ENCODE data around the gene CAMTA1.

The CAMTA1 gene

GRCh38 chr1:6795661-6796060 lies 10.4 kb downstream of the CAMTA1 start:
- Histone ChIP-seq H3K9ac (ENCODE audit: low read length) (no peak overlapping the region), H3K4me1 (ENCODE audit: control insufficient read depth, insufficient read depth, low read length) (peaks cover 9% of the 10 kb centered on the region; the same call in 1 of the 2 replicates), H3K36me3 (ENCODE audit: control insufficient read depth, insufficient read depth, low read length) (no peaks in the 10 kb centered on the region), H3K4me3 (ENCODE audit: low read depth, low read length) (no peak overlapping the region), H3K27me3 (ENCODE audit: control insufficient read depth, insufficient read depth, low read length) (no peaks in the 10 kb centered on the region), H3K9me3 (ENCODE audit: control insufficient read depth, insufficient read depth, low read depth, low read length) (no peaks in the 10 kb centered on the region), H3K27ac (ENCODE audit: low read depth, low read length) (no peak overlapping the region)

DNA sequence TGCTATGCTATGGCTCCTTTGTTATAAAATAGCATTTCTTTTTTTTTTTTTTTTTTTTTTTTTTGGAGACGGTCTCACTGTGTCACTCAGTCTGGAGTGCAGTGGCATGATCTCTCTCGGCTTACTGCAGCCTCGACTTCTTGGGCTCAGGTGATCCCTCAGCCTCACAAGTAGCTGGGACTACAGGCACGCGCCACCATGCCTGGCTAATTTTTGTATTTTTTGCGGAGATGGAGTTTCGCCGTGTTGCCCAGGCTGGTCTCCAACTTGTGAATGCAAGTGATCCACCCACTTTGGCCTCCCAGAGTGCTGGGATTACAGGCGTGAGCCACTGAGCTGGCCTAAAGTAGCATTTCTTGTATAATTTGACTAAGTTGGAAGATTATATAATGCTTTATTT lies 10.8 kb downstream of the CAMTA1 start:
- no peak overlapping the region for H3K4me3 ChIP-seq (ENCODE audit: low read depth, low read length)
- peaks cover 13% of the 10 kb centered on the region; the same call in 1 of the 2 replicates for H3K4me1 ChIP-seq (ENCODE audit: control insufficient read depth, insufficient read depth, low read length)
- H3K9ac ChIP-seq (ENCODE audit: low read length), result no peak overlapping the region
- H3K36me3 ChIP-seq (ENCODE audit: control insufficient read depth, insufficient read depth, low read length), result no peaks in the 10 kb centered on the region
- H3K27ac ChIP-seq (ENCODE audit: low read depth, low read length), result no peak overlapping the region
- H3K9me3 ChIP-seq (ENCODE audit: control insufficient read depth, insufficient read depth, low read depth, low read length), result no peaks in the 10 kb centered on the region
- no peaks in the 10 kb centered on the region for H3K27me3 ChIP-seq (ENCODE audit: control insufficient read depth, insufficient read depth, low read length)

DNA sequence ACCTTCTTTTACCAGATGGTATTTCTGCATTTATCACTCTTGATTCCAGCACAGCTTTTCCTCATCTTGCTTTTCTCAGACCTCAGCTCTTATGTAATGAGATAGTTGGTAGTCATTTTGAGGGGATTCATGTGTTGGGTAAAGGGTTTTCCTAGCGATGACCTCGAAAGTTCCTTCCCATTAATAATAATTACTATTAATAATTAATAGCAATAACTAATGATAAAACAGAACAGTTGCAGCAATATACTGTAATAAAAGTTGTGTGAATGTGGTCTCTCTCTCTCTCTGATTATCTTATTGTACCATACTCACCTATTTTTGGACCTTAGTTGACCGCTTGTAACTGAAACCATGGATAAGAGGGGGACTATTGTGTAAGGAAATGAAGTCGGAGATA lies 14.2 kb downstream of the CAMTA1 start:
- Histone ChIP-seq H3K36me3 (ENCODE audit: control insufficient read depth, insufficient read depth, low read length) (no peaks in the 10 kb centered on the region), H3K9me3 (ENCODE audit: control insufficient read depth, insufficient read depth, low read depth, low read length) (no peaks in the 10 kb centered on the region), H3K27ac (ENCODE audit: low read depth, low read length) (no peak overlapping the region), H3K9ac (ENCODE audit: low read length) (no peak overlapping the region), H3K4me3 (ENCODE audit: low read depth, low read length) (no peak overlapping the region), H3K27me3 (ENCODE audit: control insufficient read depth, insufficient read depth, low read length) (no peaks in the 10 kb centered on the region), H3K4me1 (ENCODE audit: control insufficient read depth, insufficient read depth, low read length) (peaks cover 15% of the 10 kb centered on the region; the same call in 1 of the 2 replicates)

DNA sequence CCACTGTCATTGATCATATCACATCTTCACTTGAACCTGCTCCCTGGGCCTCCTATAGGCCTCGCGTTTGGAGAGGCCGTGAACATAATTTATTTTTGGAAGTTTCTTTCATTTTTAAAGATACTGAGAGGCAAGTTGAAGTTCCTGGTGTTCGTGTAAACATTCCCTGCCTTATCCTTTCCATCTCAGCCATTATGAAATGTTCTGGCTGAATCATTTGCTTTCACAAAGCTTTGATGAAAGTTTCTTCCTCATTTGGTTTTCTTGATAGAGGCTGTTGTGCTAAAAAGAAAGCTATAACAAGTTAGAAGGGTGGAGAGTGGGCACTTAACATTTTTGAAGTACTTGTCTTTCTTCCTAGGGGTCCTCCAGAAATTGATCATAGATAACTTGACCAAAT lies 15.5 kb downstream of the CAMTA1 start:
- Histone ChIP-seq H3K4me3 (ENCODE audit: low read depth, low read length) (no peak overlapping the region), H3K4me1 (ENCODE audit: control insufficient read depth, insufficient read depth, low read length) (peaks cover 13% of the 10 kb centered on the region; the same call in 1 of the 2 replicates), H3K9me3 (ENCODE audit: control insufficient read depth, insufficient read depth, low read depth, low read length) (no peaks in the 10 kb centered on the region), H3K9ac (ENCODE audit: low read length) (no peak overlapping the region), H3K27ac (ENCODE audit: low read depth, low read length) (no peak overlapping the region), H3K36me3 (ENCODE audit: control insufficient read depth, insufficient read depth, low read length) (no peaks in the 10 kb centered on the region), H3K27me3 (ENCODE audit: control insufficient read depth, insufficient read depth, low read length) (no peaks in the 10 kb centered on the region)

DNA sequence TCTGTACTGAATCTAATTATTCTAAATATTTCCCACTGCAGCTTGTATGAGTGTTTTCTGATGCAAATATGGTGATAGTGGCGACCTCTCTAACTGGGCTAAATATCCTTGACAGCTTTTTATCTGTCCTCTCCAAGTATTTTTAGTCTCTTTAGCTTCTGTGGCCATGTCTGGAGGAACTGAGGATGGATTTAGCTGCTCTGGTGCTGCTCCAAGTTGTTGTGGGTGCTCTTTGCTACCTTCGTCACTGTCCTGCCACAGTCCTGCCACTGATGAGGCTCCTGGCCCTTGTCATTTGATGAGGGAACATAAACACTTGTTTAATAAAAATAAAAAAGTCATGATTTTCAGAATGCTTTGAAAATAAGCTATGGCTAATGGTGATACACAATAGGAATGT lies 15.9 kb downstream of the CAMTA1 start:
- no peak overlapping the region for H3K4me3 ChIP-seq (ENCODE audit: low read depth, low read length)
- no peaks in the 10 kb centered on the region for H3K27me3 ChIP-seq (ENCODE audit: control insufficient read depth, insufficient read depth, low read length)
- H3K9ac ChIP-seq (ENCODE audit: low read length), result no peak overlapping the region
- H3K36me3 ChIP-seq (ENCODE audit: control insufficient read depth, insufficient read depth, low read length), result no peaks in the 10 kb centered on the region
- no peak overlapping the region for H3K27ac ChIP-seq (ENCODE audit: low read depth, low read length)
- no peaks in the 10 kb centered on the region for H3K9me3 ChIP-seq (ENCODE audit: control insufficient read depth, insufficient read depth, low read depth, low read length)
- H3K4me1 ChIP-seq (ENCODE audit: control insufficient read depth, insufficient read depth, low read length), result peaks cover 9% of the 10 kb centered on the region; the same call in 1 of the 2 replicates

DNA sequence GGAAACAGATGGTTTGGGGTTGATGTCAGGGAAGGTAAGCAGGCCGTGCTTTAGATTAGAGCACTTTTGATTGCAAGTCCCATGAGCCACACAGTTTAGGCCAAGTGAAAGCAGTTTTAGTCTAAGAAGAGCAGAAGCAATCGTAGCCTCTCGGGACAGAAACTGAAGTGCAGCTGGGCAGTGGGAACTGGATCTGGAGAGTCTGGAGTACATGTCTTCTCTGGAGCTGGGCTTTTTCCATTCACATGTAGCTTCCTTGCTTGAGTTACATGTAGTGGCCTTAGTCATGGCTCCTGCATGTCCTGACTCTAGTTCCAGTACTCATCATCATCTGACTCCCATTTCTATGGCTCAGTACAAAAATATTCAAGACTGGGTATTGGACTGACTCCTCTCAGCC lies 16.7 kb downstream of the CAMTA1 start:
- no peak overlapping the region for H3K4me3 ChIP-seq (ENCODE audit: low read depth, low read length)
- H3K27ac ChIP-seq (ENCODE audit: low read depth, low read length), result no peak overlapping the region
- no peaks in the 10 kb centered on the region for H3K36me3 ChIP-seq (ENCODE audit: control insufficient read depth, insufficient read depth, low read length)
- 0 out of 2 replicates have a peak, but pooled peaks cover 8% of the 10 kb centered on the region for H3K4me1 ChIP-seq (ENCODE audit: control insufficient read depth, insufficient read depth, low read length)
- no peaks in the 10 kb centered on the region for H3K27me3 ChIP-seq (ENCODE audit: control insufficient read depth, insufficient read depth, low read length)
- H3K9ac ChIP-seq (ENCODE audit: low read length), result no peak overlapping the region
- no peaks in the 10 kb centered on the region for H3K9me3 ChIP-seq (ENCODE audit: control insufficient read depth, insufficient read depth, low read depth, low read length)

DNA sequence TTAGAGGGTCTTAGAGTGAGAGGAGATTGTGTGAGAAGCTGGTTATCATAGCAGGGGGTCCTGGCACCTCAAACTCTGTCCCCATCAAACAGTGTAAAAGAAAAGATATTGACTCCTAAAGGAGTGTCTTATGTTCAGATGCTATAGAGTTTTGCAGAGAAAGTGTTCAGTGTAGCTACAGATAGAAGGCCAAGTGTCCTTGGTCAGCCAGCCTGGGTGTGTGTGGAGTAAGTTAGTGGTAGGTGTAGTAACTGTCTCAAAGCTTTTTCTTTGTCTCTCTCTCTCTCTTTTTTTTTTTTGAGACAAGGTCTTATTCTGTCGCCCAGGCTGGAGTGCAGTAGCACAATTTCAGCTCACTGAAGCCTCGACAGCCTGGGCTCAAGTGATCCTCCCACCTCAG lies 17.2 kb downstream of the CAMTA1 start:
- Histone ChIP-seq H3K4me1 (ENCODE audit: control insufficient read depth, insufficient read depth, low read length) (0 out of 2 replicates have a peak, but pooled peaks cover 8% of the 10 kb centered on the region), H3K9ac (ENCODE audit: low read length) (no peak overlapping the region), H3K36me3 (ENCODE audit: control insufficient read depth, insufficient read depth, low read length) (no peaks in the 10 kb centered on the region), H3K9me3 (ENCODE audit: control insufficient read depth, insufficient read depth, low read depth, low read length) (no peaks in the 10 kb centered on the region), H3K27me3 (ENCODE audit: control insufficient read depth, insufficient read depth, low read length) (no peaks in the 10 kb centered on the region), H3K27ac (ENCODE audit: low read depth, low read length) (no peak overlapping the region), H3K4me3 (ENCODE audit: low read depth, low read length) (no peak overlapping the region)

GRCh38 chr1:6802893-6803292 lies 17.6 kb downstream of the CAMTA1 start:
- no peaks in the 10 kb centered on the region for H3K27me3 ChIP-seq (ENCODE audit: control insufficient read depth, insufficient read depth, low read length)
- no peaks in the 10 kb centered on the region for H3K9me3 ChIP-seq (ENCODE audit: control insufficient read depth, insufficient read depth, low read depth, low read length)

GRCh38 chr1:6803357-6803756 lies 18.1 kb downstream of the CAMTA1 start:
- H3K27ac ChIP-seq (ENCODE audit: low read depth, low read length), result no peak overlapping the region

More at GRCh38 chr1:6802893-6803292, 17.6 kb downstream of the CAMTA1 start:
- H3K27ac ChIP-seq (ENCODE audit: low read depth, low read length), result no peak overlapping the region
- no peaks in the 10 kb centered on the region for H3K36me3 ChIP-seq (ENCODE audit: control insufficient read depth, insufficient read depth, low read length)
- no peak overlapping the region for H3K4me3 ChIP-seq (ENCODE audit: low read depth, low read length)
- peaks cover 11% of the 10 kb centered on the region; the same call in 1 of the 2 replicates for H3K4me1 ChIP-seq (ENCODE audit: control insufficient read depth, insufficient read depth, low read length)
- no peak overlapping the region for H3K9ac ChIP-seq (ENCODE audit: low read length)

DNA sequence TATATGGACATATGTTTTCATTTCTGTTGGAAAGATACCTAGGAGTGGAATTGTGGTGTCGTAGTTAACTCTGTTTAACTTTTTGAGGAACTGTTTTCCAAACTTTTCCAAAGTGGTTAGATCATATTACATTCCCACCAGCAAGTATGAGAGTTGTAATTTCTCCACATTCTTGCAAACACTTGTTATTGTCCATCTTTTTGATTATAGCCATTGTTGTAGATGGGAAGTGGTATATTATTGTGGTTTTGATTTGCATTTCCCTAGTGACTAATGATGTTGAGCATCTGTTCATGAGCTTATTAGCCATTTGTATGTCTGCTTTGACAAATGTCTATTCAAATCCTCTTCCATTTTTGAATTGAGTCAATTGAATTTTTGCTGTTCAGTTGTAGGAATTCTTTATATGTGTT lies 19.8 kb downstream of the CAMTA1 start:
- Histone ChIP-seq H3K9me3 (ENCODE audit: control insufficient read depth, insufficient read depth, low read depth, low read length) (no peaks in the 10 kb centered on the region), H3K27ac (ENCODE audit: low read depth, low read length) (no peak overlapping the region), H3K36me3 (ENCODE audit: control insufficient read depth, insufficient read depth, low read length) (no peaks in the 10 kb centered on the region), H3K4me3 (ENCODE audit: low read depth, low read length) (no peak overlapping the region), H3K4me1 (ENCODE audit: control insufficient read depth, insufficient read depth, low read length) (peaks cover 29% of the 10 kb centered on the region), H3K27me3 (ENCODE audit: control insufficient read depth, insufficient read depth, low read length) (no peaks in the 10 kb centered on the region), H3K9ac (ENCODE audit: low read length) (no peak overlapping the region)

More at GRCh38 chr1:6803357-6803756, 18.1 kb downstream of the CAMTA1 start:
- Histone ChIP-seq H3K9ac (ENCODE audit: low read length) (no peak overlapping the region), H3K4me1 (ENCODE audit: control insufficient read depth, insufficient read depth, low read length) (peaks cover 15% of the 10 kb centered on the region; the same call in 1 of the 2 replicates), H3K27me3 (ENCODE audit: control insufficient read depth, insufficient read depth, low read length) (no peaks in the 10 kb centered on the region), H3K36me3 (ENCODE audit: control insufficient read depth, insufficient read depth, low read length) (no peaks in the 10 kb centered on the region), H3K4me3 (ENCODE audit: low read depth, low read length) (no peak overlapping the region), H3K9me3 (ENCODE audit: control insufficient read depth, insufficient read depth, low read depth, low read length) (no peaks in the 10 kb centered on the region)

DNA sequence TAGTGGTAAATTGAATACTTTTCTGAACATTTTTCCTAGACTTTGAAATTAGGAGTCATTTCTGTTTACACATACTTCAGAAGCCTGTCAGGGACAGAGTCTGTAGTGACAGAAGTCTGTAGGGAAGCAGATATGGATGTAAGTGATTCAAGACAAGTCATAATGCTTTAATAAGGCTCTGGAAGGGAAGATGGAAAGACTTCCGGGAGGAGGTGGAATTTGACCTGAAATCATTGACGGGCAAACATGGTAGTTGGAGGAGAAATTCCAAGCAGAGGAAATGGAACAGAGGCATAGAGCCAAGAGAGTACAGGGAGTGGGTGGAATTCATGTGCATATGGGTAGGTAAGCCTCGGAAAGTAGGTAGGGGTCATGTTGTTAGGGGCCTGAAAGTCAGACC lies 22.5 kb downstream of the CAMTA1 start:
- no peak overlapping the region for H3K9ac ChIP-seq (ENCODE audit: low read length)
- no peaks in the 10 kb centered on the region for H3K9me3 ChIP-seq (ENCODE audit: control insufficient read depth, insufficient read depth, low read depth, low read length)
- H3K4me1 ChIP-seq (ENCODE audit: control insufficient read depth, insufficient read depth, low read length), result peaks cover 24% of the 10 kb centered on the region
- no peak overlapping the region for H3K27ac ChIP-seq (ENCODE audit: low read depth, low read length)
- no peaks in the 10 kb centered on the region for H3K36me3 ChIP-seq (ENCODE audit: control insufficient read depth, insufficient read depth, low read length)
- H3K4me3 ChIP-seq (ENCODE audit: low read depth, low read length), result no peak overlapping the region
- H3K27me3 ChIP-seq (ENCODE audit: control insufficient read depth, insufficient read depth, low read length), result no peaks in the 10 kb centered on the region

GRCh38 chr1:6809461-6809860 lies 24.2 kb downstream of the CAMTA1 start:
- no peaks in the 10 kb centered on the region for H3K9me3 ChIP-seq (ENCODE audit: control insufficient read depth, insufficient read depth, low read depth, low read length)
- no peak overlapping the region for H3K27ac ChIP-seq (ENCODE audit: low read depth, low read length)
- no peaks in the 10 kb centered on the region for H3K27me3 ChIP-seq (ENCODE audit: control insufficient read depth, insufficient read depth, low read length)
- H3K4me3 ChIP-seq (ENCODE audit: low read depth, low read length), result no peak overlapping the region
- peaks cover 24% of the 10 kb centered on the region for H3K4me1 ChIP-seq (ENCODE audit: control insufficient read depth, insufficient read depth, low read length)
- H3K36me3 ChIP-seq (ENCODE audit: control insufficient read depth, insufficient read depth, low read length), result no peaks in the 10 kb centered on the region
- no peak overlapping the region for H3K9ac ChIP-seq (ENCODE audit: low read length)
